ENCODE measurements around the gene ADAMTS17. TPM values are rescaled to one million over a fixed set of nuclear protein-coding genes. Genes with fewer than 3 reads are reported as not detected.

ADAMTS17 gene
- total RNA-seq, 1 experiment from 2014 or later: 0.15 TPM

GRCh38 chr15:100036015-100036414 lies 305.8 kb downstream of the ADAMTS17 start:
- H3K27ac ChIP-seq (ENCODE audit: low read depth, low read length, poor library complexity, severe bottlenecking): no peak overlapping the region
- H3K27me3 ChIP-seq (replicated peaks; ENCODE audit: insufficient read depth, low read depth, low read length, poor library complexity): no peaks in the 10 kb centered on the region
- no peaks in the 10 kb centered on the region for H3K4me1 ChIP-seq (ENCODE audit: insufficient read depth, low read length, poor library complexity, severe bottlenecking)
- TF ChIP-seq EZH2 (IDR thresholded peaks at IDR 0.05; ENCODE audit: borderline replicate concordance, low read depth, low read length, poor library complexity, severe bottlenecking) (no peak), CTCF (conservative IDR thresholded peaks at IDR 0.05; ENCODE audit: low read depth, low read length) (no peak)
- H3K36me3 ChIP-seq (ENCODE audit: insufficient read depth, low read length, poor library complexity, severe bottlenecking): no peaks in the 10 kb centered on the region
- POLR2A ChIA-PET (ENCODE audit: low non-redundant PET): no interaction called here
- CTCF ChIA-PET: no interaction called here
- H3K9me3 ChIP-seq (ENCODE audit: low read depth, low read length, poor library complexity, severe bottlenecking): no peaks in the 10 kb centered on the region
- BruUV-seq (replicated peaks): no TSS peak
- no peak for DNase-seq (ENCODE audit: low spot score)
- no peak overlapping the region for H3K4me3 ChIP-seq (ENCODE audit: low read depth, low read length, poor library complexity, severe bottlenecking)
- intact Hi-C loops (cut with micrococcal nuclease; ENCODE audit: unreplicated experiment): no loop called here

- DNase-seq (ENCODE audit: low spot score): no peak
- no TSS peak for BruUV-seq (replicated peaks)
- Histone ChIP-seq H3K27ac (ENCODE audit: low read depth, low read length, poor library complexity, severe bottlenecking) (no peak overlapping the region), H3K4me3 (ENCODE audit: low read depth, low read length, poor library complexity, severe bottlenecking) (no peak overlapping the region), H3K27me3 (replicated peaks; ENCODE audit: insufficient read depth, low read depth, low read length, poor library complexity) (no peaks in the 10 kb centered on the region), H3K4me1 (ENCODE audit: insufficient read depth, low read length, poor library complexity, severe bottlenecking) (no peaks in the 10 kb centered on the region), H3K36me3 (ENCODE audit: insufficient read depth, low read length, poor library complexity, severe bottlenecking) (no peaks in the 10 kb centered on the region), H3K9me3 (ENCODE audit: low read depth, low read length, poor library complexity, severe bottlenecking) (no peaks in the 10 kb centered on the region)
- ChIA-PET CTCF (no interaction called here), POLR2A (ENCODE audit: low non-redundant PET) (no interaction called here)
- TF ChIP-seq EZH2 (IDR thresholded peaks at IDR 0.05; ENCODE audit: borderline replicate concordance, low read depth, low read length, poor library complexity, severe bottlenecking) (no peak), CTCF (conservative IDR thresholded peaks at IDR 0.05; ENCODE audit: low read depth, low read length) (no peak)
- intact Hi-C loops (cut with micrococcal nuclease; ENCODE audit: unreplicated experiment): no loop called here
These were observed 307.6 kb downstream of the ADAMTS17 start for GRCh38 chr15:100034191-100034590.

- intact Hi-C loops (cut with micrococcal nuclease; ENCODE audit: unreplicated experiment): no loop called here
- Histone ChIP-seq H3K4me1 (ENCODE audit: insufficient read depth, low read length, poor library complexity, severe bottlenecking) (no peaks in the 10 kb centered on the region), H3K27ac (ENCODE audit: low read depth, low read length, poor library complexity, severe bottlenecking) (no peak overlapping the region), H3K4me3 (ENCODE audit: low read depth, low read length, poor library complexity, severe bottlenecking) (no peak overlapping the region), H3K27me3 (replicated peaks; ENCODE audit: insufficient read depth, low read depth, low read length, poor library complexity) (no peaks in the 10 kb centered on the region), H3K9me3 (ENCODE audit: low read depth, low read length, poor library complexity, severe bottlenecking) (no peaks in the 10 kb centered on the region), H3K36me3 (ENCODE audit: insufficient read depth, low read length, poor library complexity, severe bottlenecking) (no peaks in the 10 kb centered on the region)
- POLR2A ChIA-PET (ENCODE audit: low non-redundant PET): no interaction called here
- DNase-seq (ENCODE audit: low spot score): no peak
- CTCF ChIA-PET: no interaction called here
- BruUV-seq (replicated peaks): no TSS peak
- no peak for TF ChIP-seq EZH2 (IDR thresholded peaks at IDR 0.05; ENCODE audit: borderline replicate concordance, low read depth, low read length, poor library complexity, severe bottlenecking)
- TF ChIP-seq CTCF (conservative IDR thresholded peaks at IDR 0.05; ENCODE audit: low read depth, low read length): no peak
These were observed 308.5 kb downstream of the ADAMTS17 start for GRCh38 chr15:100033140-100033857.
